Ishikawa (cell line): Measurements from ENCODE around the gene FGGY.

Source experiments
- CEBPB ChIP-seq: IDR thresholded peaks from 2 replicates; pipeline ENCODE4 v1.6.1; 2012
- EP300 ChIP-seq: IDR thresholded peaks from 2 replicates; pipeline ENCODE4 v1.6.1; 2012; ENCODE audit warnings: borderline replicate concordance
- TAF1 ChIP-seq: IDR thresholded peaks from 2 replicates; pipeline ENCODE4 v1.6.1; 2012; ENCODE audit warnings: low read depth, mild to moderate bottlenecking
- ZBTB7A ChIP-seq: IDR thresholded peaks from 2 replicates; pipeline ENCODE4 v1.6.1; 2012; ENCODE audit warnings: low read depth
- TF ChIP-seq, protein P1 (sequence below): IDR thresholded peaks from 2 replicates; pipeline ENCODE4 v1.6.1; 2012; ENCODE audit warnings: low read depth, mild to moderate bottlenecking

GRCh38 chr1:59543211-59543668 lies 246.3 kb downstream of the FGGY start:
- TF ChIP-seq, protein P1, sequence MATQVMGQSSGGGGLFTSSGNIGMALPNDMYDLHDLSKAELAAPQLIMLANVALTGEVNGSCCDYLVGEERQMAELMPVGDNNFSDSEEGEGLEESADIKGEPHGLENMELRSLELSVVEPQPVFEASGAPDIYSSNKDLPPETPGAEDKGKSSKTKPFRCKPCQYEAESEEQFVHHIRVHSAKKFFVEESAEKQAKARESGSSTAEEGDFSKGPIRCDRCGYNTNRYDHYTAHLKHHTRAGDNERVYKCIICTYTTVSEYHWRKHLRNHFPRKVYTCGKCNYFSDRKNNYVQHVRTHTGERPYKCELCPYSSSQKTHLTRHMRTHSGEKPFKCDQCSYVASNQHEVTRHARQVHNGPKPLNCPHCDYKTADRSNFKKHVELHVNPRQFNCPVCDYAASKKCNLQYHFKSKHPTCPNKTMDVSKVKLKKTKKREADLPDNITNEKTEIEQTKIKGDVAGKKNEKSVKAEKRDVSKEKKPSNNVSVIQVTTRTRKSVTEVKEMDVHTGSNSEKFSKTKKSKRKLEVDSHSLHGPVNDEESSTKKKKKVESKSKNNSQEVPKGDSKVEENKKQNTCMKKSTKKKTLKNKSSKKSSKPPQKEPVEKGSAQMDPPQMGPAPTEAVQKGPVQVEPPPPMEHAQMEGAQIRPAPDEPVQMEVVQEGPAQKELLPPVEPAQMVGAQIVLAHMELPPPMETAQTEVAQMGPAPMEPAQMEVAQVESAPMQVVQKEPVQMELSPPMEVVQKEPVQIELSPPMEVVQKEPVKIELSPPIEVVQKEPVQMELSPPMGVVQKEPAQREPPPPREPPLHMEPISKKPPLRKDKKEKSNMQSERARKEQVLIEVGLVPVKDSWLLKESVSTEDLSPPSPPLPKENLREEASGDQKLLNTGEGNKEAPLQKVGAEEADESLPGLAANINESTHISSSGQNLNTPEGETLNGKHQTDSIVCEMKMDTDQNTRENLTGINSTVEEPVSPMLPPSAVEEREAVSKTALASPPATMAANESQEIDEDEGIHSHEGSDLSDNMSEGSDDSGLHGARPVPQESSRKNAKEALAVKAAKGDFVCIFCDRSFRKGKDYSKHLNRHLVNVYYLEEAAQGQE, result no peak
- TF ChIP-seq EP300 (no peak), CEBPB (no peak), TAF1 (no peak), ZBTB7A (no peak)
